Epithelial cell of esophagus (primary cell): Measurements from ENCODE around the gene TRIM4.
"Not testable (repeated sequence)": the region's sequence is repeated elsewhere in the genome, so short reads cannot be mapped to it uniquely, and the experiment has no call there.

Experiments
- DNase-seq: peaks from one replicate; pipeline ENCODE4 v3.0.0; 2010; ENCODE audit warnings: low read depth
- H3K4me3 ChIP-seq: 2 replicates; pipeline ENCODE4 v1.5.1; 2011; ENCODE audit warnings: mild to moderate bottlenecking, low read length, control low read depth
- CTCF ChIP-seq: IDR thresholded peaks from 2 replicates; pipeline ENCODE4 v1.5.1; 2011; ENCODE audit warnings: low read depth, mild to moderate bottlenecking, low read length, control low read depth, inconsistent platforms; ENCODE audit not compliant: insufficient read depth; ENCODE audit errors: missing control alignments

TRIM4 gene

GRCh38 chr7:99893280-99893679 lies 26.1 kb downstream of the TRIM4 start:
- DNase-seq, result no peak
- H3K4me3 ChIP-seq, result no peak overlapping the region
- TF ChIP-seq CTCF, result no peak

DNA sequence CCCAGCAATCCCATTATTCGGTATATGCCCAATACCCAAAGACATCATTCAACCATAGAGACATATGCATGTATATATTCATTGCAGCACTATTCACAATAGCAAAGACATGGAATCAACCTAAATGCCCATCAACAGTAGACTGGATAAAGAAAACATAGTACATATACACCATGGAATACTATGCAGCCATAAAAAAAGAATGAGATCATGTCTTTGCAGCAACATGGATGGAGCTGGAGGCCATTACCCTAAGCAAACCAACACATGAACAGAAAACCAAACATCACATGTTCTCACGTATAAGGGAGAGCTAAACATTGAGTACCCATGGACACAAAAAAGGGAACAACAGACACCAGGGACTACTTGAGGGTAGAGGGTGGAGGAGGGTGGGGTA lies 29.0 kb downstream of the TRIM4 start:
- H3K4me3 ChIP-seq, DNase-seq: not testable (repeated sequence)

DNA sequence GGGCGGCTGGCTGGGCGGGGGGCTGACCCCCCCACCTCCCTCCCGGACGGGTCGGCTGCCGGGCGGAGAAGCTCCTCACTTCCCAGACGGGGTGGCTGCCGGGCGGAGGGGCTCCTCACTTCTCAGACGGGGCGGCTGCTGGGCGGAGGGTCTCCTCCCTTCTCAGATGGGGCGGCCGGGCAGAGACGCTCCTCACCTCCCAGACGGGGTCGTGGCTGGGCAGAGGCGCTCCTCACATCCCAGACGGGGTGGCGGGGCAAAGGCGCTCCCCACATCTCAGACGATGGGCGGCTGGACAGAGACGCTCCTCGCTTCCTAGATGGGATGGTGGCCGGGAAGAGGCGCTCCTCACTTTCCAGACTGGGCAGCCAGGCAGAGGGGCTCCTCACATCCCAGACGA lies 31.0 kb downstream of the TRIM4 start:
- DNase-seq, H3K4me3 ChIP-seq: not testable (repeated sequence)

- no peak for TF ChIP-seq CTCF
- no peak for DNase-seq
- no peak overlapping the region for H3K4me3 ChIP-seq
Measured at GRCh38 chr7:99881370-99881769, 38.0 kb downstream of the TRIM4 start.

DNA sequence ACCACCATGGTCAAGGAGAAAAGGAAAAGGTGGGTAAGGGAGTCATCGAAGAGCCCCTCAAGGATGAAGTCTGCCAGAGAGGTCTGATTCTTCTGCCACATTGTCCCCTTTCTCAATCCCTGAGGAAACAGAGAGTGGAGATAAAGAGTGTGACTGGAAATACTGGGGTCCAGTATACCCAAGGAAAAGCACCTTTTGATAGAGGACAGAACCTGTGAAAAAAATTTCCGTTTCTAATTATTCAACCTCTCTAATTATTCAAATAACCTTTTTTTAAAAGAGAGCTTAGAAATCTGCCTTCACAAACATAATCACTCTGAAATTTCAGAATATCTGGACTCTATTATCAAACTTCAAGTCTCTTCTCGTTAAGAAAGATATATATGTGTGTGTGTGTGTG lies 42.4 kb downstream of the TRIM4 start, which contains the start of gene OR2AE1:
OR2AE1 (minus strand) TSS at position 101 of the 400 bp plus-strand sequence; CDS start at position 101, 0 bp downstream.
- DNase-seq, result no peak
- TF ChIP-seq CTCF, result no peak
- H3K4me3 ChIP-seq, result no peak within 1 kb of the TSS

GRCh38 chr7:99876491-99876890 lies 42.8 kb downstream of the TRIM4 start:
- no peak overlapping the region for H3K4me3 ChIP-seq
- TF ChIP-seq CTCF, result no peak
- DNase-seq, result no peak

DNA sequence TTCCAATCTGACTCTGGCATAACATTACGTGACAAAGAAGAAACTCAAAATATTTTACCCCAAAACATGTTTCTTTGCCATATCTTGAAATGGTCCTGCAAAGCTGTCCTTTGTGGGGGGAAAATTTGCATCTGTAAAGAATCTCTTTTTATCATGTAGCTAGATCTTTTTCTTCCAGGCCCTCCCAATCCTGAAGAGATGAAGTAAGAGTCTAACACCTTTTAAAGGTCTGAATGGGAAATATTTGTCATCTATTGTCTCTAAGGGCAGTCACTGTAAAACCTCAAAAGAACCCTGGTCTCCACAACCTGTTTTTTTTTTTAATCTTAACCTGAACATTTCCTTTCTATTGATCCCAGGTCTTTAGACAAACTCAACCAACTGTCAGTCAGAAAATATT lies 51.1 kb downstream of the TRIM4 start:
- no peak for TF ChIP-seq CTCF
- no peak overlapping the region for H3K4me3 ChIP-seq
- DNase-seq, result no peak

GRCh38 chr7:99867477-99867876 lies 51.9 kb downstream of the TRIM4 start:
- not testable (repeated sequence) for DNase-seq, H3K4me3 ChIP-seq

GRCh38 chr7:99863847-99864440 lies 55.4 kb downstream of the TRIM4 start:
- no peak overlapping the region for H3K4me3 ChIP-seq
- peak; percentile 9 for DNase-seq
- TF ChIP-seq CTCF, result no peak
